A549 treated with Mapracorat at 1 μM for 4 hours (cell line): ENCODE results near the gene ADAM19. TPM values are rescaled to one million over a fixed set of nuclear protein-coding genes. Genes with fewer than 3 reads are reported as not detected.

Experiments
- total RNA-seq: library from RNA; stranded (reverse); fragments of 200-300 nt; extraction: Qiagen RNA extraction; gene quantifications from 5 replicates; pipeline ENCODE4 v1.2.3, GENCODE V29; 2022

The ADAM19 gene, protein sequence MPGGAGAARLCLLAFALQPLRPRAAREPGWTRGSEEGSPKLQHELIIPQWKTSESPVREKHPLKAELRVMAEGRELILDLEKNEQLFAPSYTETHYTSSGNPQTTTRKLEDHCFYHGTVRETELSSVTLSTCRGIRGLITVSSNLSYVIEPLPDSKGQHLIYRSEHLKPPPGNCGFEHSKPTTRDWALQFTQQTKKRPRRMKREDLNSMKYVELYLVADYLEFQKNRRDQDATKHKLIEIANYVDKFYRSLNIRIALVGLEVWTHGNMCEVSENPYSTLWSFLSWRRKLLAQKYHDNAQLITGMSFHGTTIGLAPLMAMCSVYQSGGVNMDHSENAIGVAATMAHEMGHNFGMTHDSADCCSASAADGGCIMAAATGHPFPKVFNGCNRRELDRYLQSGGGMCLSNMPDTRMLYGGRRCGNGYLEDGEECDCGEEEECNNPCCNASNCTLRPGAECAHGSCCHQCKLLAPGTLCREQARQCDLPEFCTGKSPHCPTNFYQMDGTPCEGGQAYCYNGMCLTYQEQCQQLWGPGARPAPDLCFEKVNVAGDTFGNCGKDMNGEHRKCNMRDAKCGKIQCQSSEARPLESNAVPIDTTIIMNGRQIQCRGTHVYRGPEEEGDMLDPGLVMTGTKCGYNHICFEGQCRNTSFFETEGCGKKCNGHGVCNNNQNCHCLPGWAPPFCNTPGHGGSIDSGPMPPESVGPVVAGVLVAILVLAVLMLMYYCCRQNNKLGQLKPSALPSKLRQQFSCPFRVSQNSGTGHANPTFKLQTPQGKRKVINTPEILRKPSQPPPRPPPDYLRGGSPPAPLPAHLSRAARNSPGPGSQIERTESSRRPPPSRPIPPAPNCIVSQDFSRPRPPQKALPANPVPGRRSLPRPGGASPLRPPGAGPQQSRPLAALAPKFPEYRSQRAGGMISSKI
- 9.5 to 12.9 TPM (median 11.9 TPM) in 5 replicates for total RNA-seq

DNA sequence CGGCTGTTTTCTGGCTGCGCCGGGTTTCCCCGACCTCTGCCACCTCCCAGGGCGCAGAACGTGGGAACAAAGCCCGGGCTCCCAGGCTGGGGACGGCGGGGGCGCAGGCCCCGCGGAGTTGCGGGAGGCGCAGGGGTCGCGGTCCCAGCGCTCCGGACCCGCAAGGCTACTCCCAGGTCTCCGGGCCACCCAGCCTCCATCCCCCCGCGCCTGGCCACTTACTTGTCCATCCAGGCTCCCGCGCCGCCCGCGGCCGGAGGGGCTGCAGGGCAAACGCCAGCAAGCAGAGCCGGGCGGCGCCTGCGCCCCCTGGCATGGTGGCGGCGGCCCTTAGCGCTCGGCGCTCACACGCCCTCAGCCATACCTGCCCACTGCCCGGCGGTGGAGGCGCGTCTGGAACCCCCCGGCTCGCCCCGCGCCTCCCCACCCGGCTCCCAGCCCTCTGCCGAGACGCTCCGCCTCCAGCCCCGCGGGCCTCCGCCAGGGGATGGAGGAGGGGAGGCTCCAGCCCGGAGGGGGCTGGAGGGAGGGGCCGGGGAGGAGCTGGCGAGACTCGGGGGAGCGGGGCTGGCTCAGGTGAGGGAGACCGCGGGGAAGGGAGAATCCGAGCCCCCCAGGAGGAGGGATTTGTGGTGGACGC, at the start of gene ADAM19:
ADAM19 (minus strand) TSS at position 395 of the 640 bp plus-strand sequence; CDS start at position 316, 79 bp downstream.

GRCh38 chr5:157459715-157460599, 115.6 kb downstream of the ADAM19 start, which contains the start of gene NIPAL4:
TSS of gene NIPAL4 (plus strand) at chr5:157460213. CDS start at chr5:157460321, 108 bp downstream.

Other genes starting within 250 kb of the ADAM19 start
- gene NIPAL4, start 115.6 kb downstream of the ADAM19 start, total RNA-seq = 10.0 to 15.1 TPM (median 11.9 TPM) in 5 replicates
- gene SOX30, start 76.7 kb upstream of the ADAM19 start, total RNA-seq = not detected in 5 replicates
- not detected in 5 replicates for gene C5orf52, start 95.8 kb upstream of the ADAM19 start, total RNA-seq
- 23.5 to 29.0 TPM (median 24.3 TPM) in 5 replicates for gene THG1L, start 155.6 kb upstream of the ADAM19 start, total RNA-seq
- 2.4 to 3.2 TPM (median 2.9 TPM) in 5 replicates for gene LSM11, start 167.9 kb upstream of the ADAM19 start, total RNA-seq